Esophagus muscularis mucosa (tissue), 4 donors: ENCODE data around the gene APOBEC3C. TPM values are rescaled to one million over a fixed set of nuclear protein-coding genes. Genes with fewer than 3 reads are reported as not detected.
A peak's percentile ranks its signal among the peaks of the same experiment; 100 is the strongest.
"Not testable (repeated sequence)": the region's sequence is repeated elsewhere in the genome, so short reads cannot be mapped to it uniquely, and the experiment has no call there.

ENCODE experiments used
- DNase-seq: peaks from one replicate; pipeline ENCODE4 v3.0.0-alpha.2; 2017; ENCODE audit errors: extremely low spot score
- H3K27ac ChIP-seq, 4 donors: fragments of 200-600 bp; sonication (generic); replicated peaks in 1 of 4; 1 replicate in 3 of 4; 2 replicates in 1 of 4; pipeline ENCODE4 v1.5.1; 2016 to 2019; ENCODE audit warnings: mild to moderate bottlenecking in 1 of 4
- H3K27me3 ChIP-seq, 4 donors: fragments of 200-600 bp; sonication (generic); one replicate each; pipeline versions ENCODE4 v1.5.1 to v1.6.0; 2016 to 2019
- H3K36me3 ChIP-seq, 4 donors: fragments of 200-600 bp; sonication (generic); one replicate each; pipeline ENCODE4 v1.5.1; 2016 to 2019
- H3K4me1 ChIP-seq, 4 donors: fragments of 200-600 bp; sonication (generic); one replicate each; pipeline ENCODE4 v1.5.1; 2016 to 2019
- H3K4me3 ChIP-seq, 4 donors: fragments of 200-600 bp; sonication (generic); 1 replicate in 2 of 4; 2 replicates in 2 of 4; pipeline ENCODE4 v1.5.1; 2016 to 2019; ENCODE audit warnings: mild to moderate bottlenecking in 4 of 4, moderate library complexity in 1 of 4
- H3K9me3 ChIP-seq, 4 donors: fragments of 200-600 bp; sonication (generic); 1 replicate in 3 of 4; 2 replicates in 1 of 4; pipeline ENCODE4 v1.5.1; 2016 to 2019
- EP300 ChIP-seq: sonication (generic); formaldehyde crosslinking; IDR thresholded peaks from one replicate; pipeline ENCODE4 v1.6.1; 2017; ENCODE audit warnings: antibody characterized with exemption
- POLR2A ChIP-seq: fragments of 450-650 bp; IDR thresholded peaks from one replicate; pipeline ENCODE4 v1.6.1; 2017; ENCODE audit warnings: antibody characterized with exemption, moderate library complexity, mild to moderate bottlenecking, low read depth
- POLR2AphosphoS5 ChIP-seq, 2 donors: sonication (generic); formaldehyde crosslinking; IDR thresholded peaks; one replicate each; pipeline ENCODE4 v1.6.1; 2017; ENCODE audit warnings: antibody characterized with exemption in 2 of 2
- WGBS: methylation state at CpG from one replicate; pipeline ENCODE4 v1.1.5; 2018; 5-methylcytosine and 5-hydroxymethylcytosine counted together
- intact Hi-C: fragments of 100-400 bp; cut with DNase I; formaldehyde crosslinking; loops from one replicate; pipeline ENCODE4 v1.15.1; 2023
- total RNA-seq, 4 donors: library from RNA; depleted of rRNA; stranded (reverse); fragments of >200 nt; gene quantifications; one replicate each; pipeline versions ENCODE4 v1.1.0 to v1.2.1, GENCODE V29; 2016
- TF ChIP-seq, protein P1 (sequence below), 3 experiments: fragments of 200-600 bp in 2 of 3; fragments of 450-650 bp in 1 of 3; sonication (generic) in 2 of 3; IDR thresholded peaks; one replicate each; pipeline ENCODE4 v1.5.1; 2017 to 2019; ENCODE audit warnings: antibody characterized with exemption in 3 of 3, mild to moderate bottlenecking in 2 of 3, moderate library complexity in 1 of 3

The APOBEC3C gene
- total RNA-seq, 4 donors from 2014 or later = 7.1 to 11.3 (median 8.8) TPM

DNA sequence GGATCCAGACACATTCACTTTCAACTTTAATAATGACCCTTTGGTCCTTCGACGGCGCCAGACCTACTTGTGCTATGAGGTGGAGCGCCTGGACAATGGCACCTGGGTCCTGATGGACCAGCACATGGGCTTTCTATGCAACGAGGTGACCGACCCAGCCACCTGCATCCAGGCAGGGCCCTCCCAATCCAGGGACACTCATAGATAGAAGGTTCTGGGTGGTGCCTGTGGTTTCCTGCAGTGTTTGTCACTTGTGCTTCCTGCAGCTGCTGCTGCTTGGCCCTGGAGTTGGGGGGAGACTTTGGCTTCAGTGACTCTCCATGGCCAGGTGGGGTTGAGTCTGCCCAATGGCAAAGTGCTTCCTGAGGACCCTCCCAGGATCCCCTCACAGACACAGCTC, 24.6 kb upstream of the APOBEC3C start:
- Histone ChIP-seq H3K9me3 (no peaks in the 10 kb centered on the region), H3K27me3 (peaks cover 0 to 5% (median 0%) of the 10 kb centered on the region in 4 donors), H3K36me3 (no peaks in the 10 kb centered on the region), H3K4me1 (no peaks in the 10 kb centered on the region), H3K27ac (no peak overlapping the region), H3K4me3 (no peak overlapping the region)
- intact Hi-C loops = loop anchor here (10.0 kb wide), 1 partner anchor 65 kb away; no protein-coding TSS in a partner anchor
- WGBS = no CpG with 5 or more reads among the region's 6 CpGs
- no peak for DNase-seq
- TF ChIP-seq, protein P1, sequence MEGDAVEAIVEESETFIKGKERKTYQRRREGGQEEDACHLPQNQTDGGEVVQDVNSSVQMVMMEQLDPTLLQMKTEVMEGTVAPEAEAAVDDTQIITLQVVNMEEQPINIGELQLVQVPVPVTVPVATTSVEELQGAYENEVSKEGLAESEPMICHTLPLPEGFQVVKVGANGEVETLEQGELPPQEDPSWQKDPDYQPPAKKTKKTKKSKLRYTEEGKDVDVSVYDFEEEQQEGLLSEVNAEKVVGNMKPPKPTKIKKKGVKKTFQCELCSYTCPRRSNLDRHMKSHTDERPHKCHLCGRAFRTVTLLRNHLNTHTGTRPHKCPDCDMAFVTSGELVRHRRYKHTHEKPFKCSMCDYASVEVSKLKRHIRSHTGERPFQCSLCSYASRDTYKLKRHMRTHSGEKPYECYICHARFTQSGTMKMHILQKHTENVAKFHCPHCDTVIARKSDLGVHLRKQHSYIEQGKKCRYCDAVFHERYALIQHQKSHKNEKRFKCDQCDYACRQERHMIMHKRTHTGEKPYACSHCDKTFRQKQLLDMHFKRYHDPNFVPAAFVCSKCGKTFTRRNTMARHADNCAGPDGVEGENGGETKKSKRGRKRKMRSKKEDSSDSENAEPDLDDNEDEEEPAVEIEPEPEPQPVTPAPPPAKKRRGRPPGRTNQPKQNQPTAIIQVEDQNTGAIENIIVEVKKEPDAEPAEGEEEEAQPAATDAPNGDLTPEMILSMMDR (IDR thresholded peaks at IDR 0.05) = no peak
- TF ChIP-seq EP300 (no peak), POLR2AphosphoS5 (IDR thresholded peaks at IDR 0.05) (no peak), POLR2A (no peak)

DNA sequence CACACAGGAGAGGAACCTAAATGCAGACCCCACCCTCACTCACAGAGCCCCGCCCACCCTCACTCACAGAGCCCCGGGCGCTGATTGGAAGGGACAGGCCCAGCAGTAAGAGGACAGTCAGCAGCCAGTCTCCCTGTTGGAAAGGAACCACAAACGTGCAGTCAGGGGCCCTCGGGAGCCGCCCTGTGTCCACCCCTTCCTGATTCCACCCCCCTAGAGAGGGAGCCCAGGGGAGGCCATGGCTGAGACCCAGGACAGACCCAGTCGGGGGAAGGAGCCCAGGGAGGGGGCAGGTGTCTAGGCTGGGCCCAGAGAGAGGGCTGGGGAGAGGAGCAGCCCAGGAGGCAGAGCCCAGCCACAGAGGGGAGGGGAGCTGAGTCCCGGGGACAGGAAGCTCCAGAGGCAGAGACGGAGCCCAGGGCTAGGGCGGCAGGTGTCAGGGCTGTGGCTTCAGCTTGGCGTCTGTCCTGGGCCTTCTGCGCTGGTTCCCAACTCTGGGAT, 21.1 kb upstream of the APOBEC3C start:
- H3K4me3 ChIP-seq, H3K36me3 ChIP-seq, H3K9me3 ChIP-seq, intact Hi-C loops, H3K4me1 ChIP-seq, DNase-seq, H3K27ac ChIP-seq: not testable (repeated sequence)
- peaks cover 0 to 30% (median 0%) of the 10 kb centered on the region in 4 donors for H3K27me3 ChIP-seq
- 58% methylated on average over 4 of the region's 12 CpGs for WGBS

DNA sequence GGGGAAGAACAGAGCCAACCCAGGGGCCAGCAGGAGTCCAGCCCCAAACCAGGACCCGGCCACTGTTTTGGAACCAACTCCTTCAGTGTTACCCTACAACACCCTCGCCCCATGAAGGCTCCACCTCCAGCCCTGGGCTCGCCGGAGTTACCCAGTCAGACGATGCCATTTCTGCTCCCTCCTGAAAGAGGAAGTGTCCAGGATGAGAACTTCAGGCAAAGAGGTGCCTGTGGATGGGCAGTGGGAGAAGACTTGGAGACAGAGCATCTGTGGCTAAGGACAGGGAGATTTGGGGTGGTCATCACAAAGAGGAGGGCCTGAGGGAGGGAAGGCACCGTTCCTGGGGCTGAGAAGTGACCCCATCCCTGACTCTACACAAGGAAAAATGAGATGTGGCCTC, 18.0 kb upstream of the APOBEC3C start:
- H3K27me3 ChIP-seq = peaks cover 0 to 30% (median 0%) of the 10 kb centered on the region in 4 donors
- no peaks in the 10 kb centered on the region for H3K36me3 ChIP-seq
- no peak for DNase-seq
- no peak for TF ChIP-seq POLR2A
- no peak for TF ChIP-seq POLR2AphosphoS5 (IDR thresholded peaks at IDR 0.05)
- TF ChIP-seq EP300 = no peak
- TF ChIP-seq, protein P1 (IDR thresholded peaks at IDR 0.05) = no peak
- H3K9me3 ChIP-seq = no peaks in the 10 kb centered on the region
- intact Hi-C loops = no loop called here
- 78% methylated on average over 6 of the region's 6 CpGs for WGBS
- no peak overlapping the region for H3K27ac ChIP-seq
- no peaks in the 10 kb centered on the region for H3K4me1 ChIP-seq
- H3K4me3 ChIP-seq = no peak overlapping the region

DNA sequence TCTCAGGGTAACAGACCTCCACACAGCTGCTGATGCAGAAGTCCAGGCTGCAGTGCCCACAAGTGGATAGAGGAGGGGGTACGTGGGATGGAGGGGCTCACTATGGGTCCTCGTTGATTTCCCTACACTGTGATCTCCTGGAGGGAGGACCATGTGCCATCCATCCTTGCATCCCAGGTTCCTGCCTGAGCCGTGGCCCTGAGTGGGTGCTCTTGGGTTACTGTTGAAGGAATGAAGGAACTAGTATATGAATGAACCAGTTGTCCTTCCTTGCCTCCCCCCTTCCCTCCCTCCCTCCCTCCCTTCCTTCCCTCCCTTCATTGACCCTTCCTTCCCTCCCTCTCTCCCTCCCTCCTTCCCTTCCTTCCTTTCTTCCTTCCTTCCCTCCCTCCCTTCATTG, 16.5 kb upstream of the APOBEC3C start:
- intact Hi-C loops = no loop called here
- no peak for DNase-seq
- Histone ChIP-seq H3K27ac (no peak overlapping the region), H3K4me1 (no peaks in the 10 kb centered on the region), H3K9me3 (no peaks in the 10 kb centered on the region), H3K36me3 (no peaks in the 10 kb centered on the region), H3K4me3 (no peak overlapping the region), H3K27me3 (peaks cover 0 to 30% (median 0%) of the 10 kb centered on the region in 4 donors)
- 98% methylated on average over 3 of the region's 3 CpGs for WGBS
- TF ChIP-seq POLR2AphosphoS5 (IDR thresholded peaks at IDR 0.05) = no peak
- no peak for TF ChIP-seq POLR2A
- TF ChIP-seq, protein P1 (IDR thresholded peaks at IDR 0.05) = no peak
- TF ChIP-seq EP300 = no peak

DNA sequence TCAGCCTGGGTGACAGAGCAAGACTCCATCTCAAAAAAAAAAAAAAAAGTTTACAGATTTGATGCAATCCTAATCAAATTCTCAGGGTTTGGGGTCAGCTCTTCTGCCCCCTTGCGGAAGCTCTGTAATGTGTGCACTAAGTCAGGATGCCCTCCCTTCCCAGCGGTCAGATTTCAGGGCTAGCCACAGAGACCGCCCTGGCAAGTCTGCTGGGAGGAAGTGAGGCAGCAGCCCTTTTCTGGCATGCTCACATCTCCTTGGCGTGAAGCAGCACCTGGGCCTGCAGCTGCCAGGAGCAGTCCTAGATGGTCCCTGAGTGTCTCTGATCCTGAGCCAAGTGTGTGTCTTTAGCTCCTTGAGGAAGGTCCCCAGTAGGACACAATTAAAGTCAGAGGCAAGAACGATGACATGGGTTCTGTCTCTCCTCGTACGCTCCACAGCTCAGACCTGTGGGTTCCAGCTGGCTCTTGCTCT, 10.9 kb upstream of the APOBEC3C start:
- peaks cover 0 to 9% (median 8%) of the 10 kb centered on the region in 4 donors for H3K4me1 ChIP-seq
- H3K9me3 ChIP-seq = no peaks in the 10 kb centered on the region
- H3K27me3 ChIP-seq = no peaks in the 10 kb centered on the region
- intact Hi-C loops = loop anchor here (2.0 kb wide), 1 partner anchor 136 kb away; no protein-coding TSS in a partner anchor
- peak; percentile 94 for DNase-seq
- no peak overlapping the region for H3K4me3 ChIP-seq
- H3K27ac ChIP-seq = peak overlapping the region in 1 of 4 donors; percentile 30
- H3K36me3 ChIP-seq = no peaks in the 10 kb centered on the region
- 17% methylated on average over 6 of the region's 7 CpGs for WGBS
- TF ChIP-seq POLR2A (no peak), POLR2AphosphoS5 (IDR thresholded peaks at IDR 0.05) (peak in 1 of 2 donors; percentile 63), EP300 (no peak)
- TF ChIP-seq, protein P1 (IDR thresholded peaks at IDR 0.05) = peak; percentile 75 to 86 (median 83)
